WTC11 (cell line): ENCODE measurements around the gene ZDHHC8. TPM values are rescaled to one million over a fixed set of nuclear protein-coding genes. Genes with fewer than 3 reads are reported as not detected.

Source experiments
- ATAC-seq: fragments of 200-7000 bp; cut with Tn5 transposase; 2 replicates; pipeline ENCODE4 v1.10.0; 2021; ENCODE audit warnings: mild to moderate bottlenecking, moderate library complexity
- CTCF ChIA-PET: fragments of 300-600 bp; sonication (Branson Sonifier 250); formaldehyde crosslinking; loops from one replicate; lab custom pipeline; 2021; ENCODE audit warnings: antibody characterized with exemption; lab: Charles Lee
- POLR2A ChIA-PET: fragments of 350-600 bp; sonication (Branson Sonifier 250); formaldehyde crosslinking; loops from one replicate; lab custom pipeline; 2021; ENCODE audit warnings: antibody characterized with exemption; lab: Charles Lee
- DNase-seq: peaks from one replicate; pipeline ENCODE4 v3.0.0; 2021; ENCODE audit warnings: low spot score
- H3K27ac Mint-ChIP-seq: 2 replicates; pipeline ENCODE4 v1.8.0; 2021; ENCODE audit warnings: mixed read lengths
- H3K27me3 Mint-ChIP-seq: 2 replicates; pipeline ENCODE4 v1.8.0; 2021; ENCODE audit warnings: low read depth, mild to moderate bottlenecking, moderate library complexity, mixed read lengths
- H3K36me3 Mint-ChIP-seq: 2 replicates; pipeline ENCODE4 v1.8.0; 2021; ENCODE audit warnings: mixed read lengths
- H3K4me1 Mint-ChIP-seq: 2 replicates; pipeline ENCODE4 v1.8.0; 2022; ENCODE audit warnings: mixed read lengths
- H3K4me3 Mint-ChIP-seq: 2 replicates; pipeline ENCODE4 v1.8.0; 2021; ENCODE audit warnings: mild to moderate bottlenecking, moderate library complexity, mixed read lengths
- H3K9me3 Mint-ChIP-seq: 2 replicates; pipeline ENCODE4 v1.8.0; 2021; ENCODE audit warnings: mixed read lengths
- CBFB ChIP-seq: sonication (generic); formaldehyde crosslinking; IDR thresholded peaks from 2 replicates; pipeline ENCODE4 v1.8.1; 2022; ENCODE audit warnings: mild to moderate bottlenecking, low read depth, missing genetic modification reagents
- CREB1 ChIP-seq: sonication (generic); formaldehyde crosslinking; IDR thresholded peaks from 2 replicates; pipeline ENCODE4 v1.8.0; 2023; ENCODE audit warnings: mild to moderate bottlenecking, missing genetic modification reagents
- CREM ChIP-seq: sonication (generic); formaldehyde crosslinking; IDR thresholded peaks from 2 replicates; pipeline ENCODE4 v1.8.1; 2022; ENCODE audit warnings: mild to moderate bottlenecking, missing genetic modification reagents, moderate library complexity
- EMX1 ChIP-seq: fragments of 250-450 bp; sonication (Bioruptor Pico); IDR thresholded peaks from 2 replicates; pipeline ENCODE4 v1.8.0; 2021; ENCODE audit warnings: mild to moderate bottlenecking
- ESRRA ChIP-seq: sonication (generic); formaldehyde crosslinking; IDR thresholded peaks from 2 replicates; pipeline ENCODE4 v1.8.1; 2022; ENCODE audit warnings: mild to moderate bottlenecking, missing genetic modification reagents, borderline replicate concordance
- ETV6 ChIP-seq: sonication (generic); formaldehyde crosslinking; IDR thresholded peaks from 2 replicates; pipeline ENCODE4 v1.8.1; 2022; ENCODE audit warnings: mild to moderate bottlenecking, missing genetic modification reagents
- GRHL2 ChIP-seq: fragments of 250-450 bp; sonication (Bioruptor Pico); IDR thresholded peaks from 2 replicates; pipeline ENCODE4 v1.8.0; 2022; ENCODE audit warnings: mild to moderate bottlenecking, moderate library complexity; ENCODE audit not compliant: insufficient replicate concordance, severe bottlenecking
- IRF2 ChIP-seq: sonication (generic); formaldehyde crosslinking; IDR thresholded peaks from 2 replicates; pipeline ENCODE4 v1.8.0; 2022; ENCODE audit warnings: low read depth, missing genetic modification reagents, borderline replicate concordance
- JAZF1 ChIP-seq: fragments of 250-450 bp; sonication (Bioruptor Pico); IDR thresholded peaks from 2 replicates; pipeline ENCODE4 v1.9.0; 2021; ENCODE audit warnings: moderate library complexity, mild to moderate bottlenecking, inconsistent platforms
- JUN ChIP-seq: sonication (generic); formaldehyde crosslinking; IDR thresholded peaks from 2 replicates; pipeline ENCODE4 v1.8.0; 2023; ENCODE audit warnings: mild to moderate bottlenecking, missing genetic modification reagents
- MYBL2 ChIP-seq: sonication (generic); formaldehyde crosslinking; IDR thresholded peaks from 2 replicates; pipeline ENCODE4 v1.8.1; 2023; ENCODE audit warnings: mild to moderate bottlenecking, moderate library complexity, missing genetic modification reagents
- NFE2L1 ChIP-seq: sonication (generic); formaldehyde crosslinking; IDR thresholded peaks from 2 replicates; pipeline ENCODE4 v1.8.1; 2023; ENCODE audit warnings: missing genetic modification reagents
- NR1H2 ChIP-seq: sonication (generic); formaldehyde crosslinking; IDR thresholded peaks from 2 replicates; pipeline ENCODE4 v1.9.0; 2021; ENCODE audit warnings: mild to moderate bottlenecking, moderate library complexity, missing genetic modification reagents
- NR3C1 ChIP-seq: sonication (generic); formaldehyde crosslinking; conservative IDR thresholded peaks from 2 replicates; pipeline ENCODE4 v1.8.1; 2023; ENCODE audit warnings: low read depth, mild to moderate bottlenecking, missing genetic modification reagents
- OVOL2 ChIP-seq: fragments of 250-450 bp; sonication (Bioruptor Pico); IDR thresholded peaks from 2 replicates; pipeline ENCODE4 v1.9.0; 2021; ENCODE audit warnings: mild to moderate bottlenecking, borderline replicate concordance
- TCF7 ChIP-seq: sonication (generic); formaldehyde crosslinking; IDR thresholded peaks from 2 replicates; pipeline ENCODE4 v1.8.0; 2022; ENCODE audit warnings: mild to moderate bottlenecking, low read depth, missing genetic modification reagents, moderate library complexity
- TP53 ChIP-seq: sonication (generic); formaldehyde crosslinking; IDR thresholded peaks from 2 replicates; pipeline ENCODE4 v1.8.1; 2023; ENCODE audit warnings: mild to moderate bottlenecking, missing genetic modification reagents
- ZNF138 ChIP-seq: sonication (generic); formaldehyde crosslinking; conservative IDR thresholded peaks from 2 replicates; pipeline ENCODE4 v1.8.1; 2022; ENCODE audit warnings: mild to moderate bottlenecking, moderate library complexity, missing genetic modification reagents
- ZNF396 ChIP-seq: fragments of 250-450 bp; sonication (Bioruptor Pico); IDR thresholded peaks from 2 replicates; pipeline ENCODE4 v1.8.0; 2021; ENCODE audit warnings: mild to moderate bottlenecking, moderate library complexity, borderline replicate concordance
- total RNA-seq: library from RNA; stranded (reverse); gene quantifications from 3 replicates; pipeline ENCODE4 v1.2.3, GENCODE V29; 2021
- TF ChIP-seq, protein P1 (sequence below): fragments of 250-450 bp; sonication (Bioruptor Pico); IDR thresholded peaks from 2 replicates; pipeline ENCODE4 v1.9.0; 2021; ENCODE audit warnings: mild to moderate bottlenecking
- TF ChIP-seq, protein P2 (sequence below): sonication (generic); formaldehyde crosslinking; conservative IDR thresholded peaks from 2 replicates; pipeline ENCODE4 v1.8.1; 2023; ENCODE audit warnings: mild to moderate bottlenecking, low read depth, missing genetic modification reagents, moderate library complexity
- TF ChIP-seq, protein P3 (sequence below): sonication (generic); formaldehyde crosslinking; IDR thresholded peaks from 2 replicates; pipeline ENCODE4 v1.8.0; 2022; ENCODE audit warnings: mild to moderate bottlenecking, missing genetic modification reagents
- TF ChIP-seq, protein P4 (sequence below): sonication (generic); formaldehyde crosslinking; IDR thresholded peaks from 2 replicates; pipeline ENCODE4 v1.8.1; 2022; ENCODE audit warnings: low read depth, missing genetic modification reagents, borderline replicate concordance
- TF ChIP-seq, protein P5 (sequence below): sonication (generic); formaldehyde crosslinking; IDR thresholded peaks from 2 replicates; pipeline ENCODE4 v1.8.1; 2022; ENCODE audit warnings: mild to moderate bottlenecking, missing genetic modification reagents, moderate library complexity, borderline replicate concordance
- TF ChIP-seq, protein P6 (sequence below): sonication (generic); formaldehyde crosslinking; IDR thresholded peaks from 2 replicates; pipeline ENCODE4 v1.8.0; 2022; ENCODE audit warnings: mild to moderate bottlenecking, missing genetic modification reagents

Gene ZDHHC8
- total RNA-seq, 1 experiment from 2014 or later, result 79.7 TPM

DNA sequence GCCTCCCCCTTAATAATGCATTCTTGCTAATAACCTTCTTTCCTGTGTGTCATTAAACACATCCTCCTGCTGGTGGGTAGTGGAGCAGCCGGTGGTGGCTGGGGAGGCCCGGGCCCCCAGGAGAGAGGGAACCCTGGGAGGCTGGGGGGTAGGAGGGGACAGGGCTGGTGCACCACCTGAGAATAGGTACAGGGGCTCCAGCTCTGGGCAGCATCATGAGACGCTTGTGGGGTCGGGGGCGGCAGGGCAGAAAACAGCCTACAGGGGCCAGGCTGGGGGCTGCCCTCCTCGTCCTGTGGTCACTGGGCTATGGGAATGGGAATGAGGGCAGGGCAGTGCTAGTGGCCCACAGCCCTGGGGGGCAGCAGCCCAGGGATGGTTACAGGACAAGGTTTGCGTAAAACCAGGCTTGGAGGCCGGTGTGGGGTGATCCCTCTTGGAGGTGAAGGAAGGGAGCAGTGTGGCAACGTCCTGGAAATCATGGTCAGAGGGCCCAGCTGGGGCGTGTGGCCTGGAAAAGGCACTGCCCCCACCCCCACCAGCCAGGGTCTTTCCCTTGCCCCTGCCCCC, 37.7 kb downstream of the ZDHHC8 start (continued):
- TF ChIP-seq, protein P1, sequence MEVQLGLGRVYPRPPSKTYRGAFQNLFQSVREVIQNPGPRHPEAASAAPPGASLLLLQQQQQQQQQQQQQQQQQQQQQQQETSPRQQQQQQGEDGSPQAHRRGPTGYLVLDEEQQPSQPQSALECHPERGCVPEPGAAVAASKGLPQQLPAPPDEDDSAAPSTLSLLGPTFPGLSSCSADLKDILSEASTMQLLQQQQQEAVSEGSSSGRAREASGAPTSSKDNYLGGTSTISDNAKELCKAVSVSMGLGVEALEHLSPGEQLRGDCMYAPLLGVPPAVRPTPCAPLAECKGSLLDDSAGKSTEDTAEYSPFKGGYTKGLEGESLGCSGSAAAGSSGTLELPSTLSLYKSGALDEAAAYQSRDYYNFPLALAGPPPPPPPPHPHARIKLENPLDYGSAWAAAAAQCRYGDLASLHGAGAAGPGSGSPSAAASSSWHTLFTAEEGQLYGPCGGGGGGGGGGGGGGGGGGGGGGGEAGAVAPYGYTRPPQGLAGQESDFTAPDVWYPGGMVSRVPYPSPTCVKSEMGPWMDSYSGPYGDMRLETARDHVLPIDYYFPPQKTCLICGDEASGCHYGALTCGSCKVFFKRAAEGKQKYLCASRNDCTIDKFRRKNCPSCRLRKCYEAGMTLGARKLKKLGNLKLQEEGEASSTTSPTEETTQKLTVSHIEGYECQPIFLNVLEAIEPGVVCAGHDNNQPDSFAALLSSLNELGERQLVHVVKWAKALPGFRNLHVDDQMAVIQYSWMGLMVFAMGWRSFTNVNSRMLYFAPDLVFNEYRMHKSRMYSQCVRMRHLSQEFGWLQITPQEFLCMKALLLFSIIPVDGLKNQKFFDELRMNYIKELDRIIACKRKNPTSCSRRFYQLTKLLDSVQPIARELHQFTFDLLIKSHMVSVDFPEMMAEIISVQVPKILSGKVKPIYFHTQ (CRISPR knock-in tag), result no peak
- TF ChIP-seq NR1H2 (CRISPR knock-in tag) (no peak), MYBL2 (CRISPR knock-in tag) (no peak), ZNF138 (no peak), ESRRA (no peak), CREM (CRISPR knock-in tag) (no peak), NFE2L1 (CRISPR knock-in tag) (no peak), ETV6 (CRISPR knock-in tag) (no peak), IRF2 (CRISPR knock-in tag) (no peak), CBFB (CRISPR knock-in tag) (no peak), JAZF1 (CRISPR knock-in tag) (no peak), EMX1 (CRISPR knock-in tag) (no peak), OVOL2 (CRISPR knock-in tag) (no peak)
- TF ChIP-seq, protein P2, sequence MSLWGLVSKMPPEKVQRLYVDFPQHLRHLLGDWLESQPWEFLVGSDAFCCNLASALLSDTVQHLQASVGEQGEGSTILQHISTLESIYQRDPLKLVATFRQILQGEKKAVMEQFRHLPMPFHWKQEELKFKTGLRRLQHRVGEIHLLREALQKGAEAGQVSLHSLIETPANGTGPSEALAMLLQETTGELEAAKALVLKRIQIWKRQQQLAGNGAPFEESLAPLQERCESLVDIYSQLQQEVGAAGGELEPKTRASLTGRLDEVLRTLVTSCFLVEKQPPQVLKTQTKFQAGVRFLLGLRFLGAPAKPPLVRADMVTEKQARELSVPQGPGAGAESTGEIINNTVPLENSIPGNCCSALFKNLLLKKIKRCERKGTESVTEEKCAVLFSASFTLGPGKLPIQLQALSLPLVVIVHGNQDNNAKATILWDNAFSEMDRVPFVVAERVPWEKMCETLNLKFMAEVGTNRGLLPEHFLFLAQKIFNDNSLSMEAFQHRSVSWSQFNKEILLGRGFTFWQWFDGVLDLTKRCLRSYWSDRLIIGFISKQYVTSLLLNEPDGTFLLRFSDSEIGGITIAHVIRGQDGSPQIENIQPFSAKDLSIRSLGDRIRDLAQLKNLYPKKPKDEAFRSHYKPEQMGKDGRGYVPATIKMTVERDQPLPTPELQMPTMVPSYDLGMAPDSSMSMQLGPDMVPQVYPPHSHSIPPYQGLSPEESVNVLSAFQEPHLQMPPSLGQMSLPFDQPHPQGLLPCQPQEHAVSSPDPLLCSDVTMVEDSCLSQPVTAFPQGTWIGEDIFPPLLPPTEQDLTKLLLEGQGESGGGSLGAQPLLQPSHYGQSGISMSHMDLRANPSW (CRISPR knock-in tag), result no peak
- TF ChIP-seq, all 79 proteins: peak for 0

DNA sequence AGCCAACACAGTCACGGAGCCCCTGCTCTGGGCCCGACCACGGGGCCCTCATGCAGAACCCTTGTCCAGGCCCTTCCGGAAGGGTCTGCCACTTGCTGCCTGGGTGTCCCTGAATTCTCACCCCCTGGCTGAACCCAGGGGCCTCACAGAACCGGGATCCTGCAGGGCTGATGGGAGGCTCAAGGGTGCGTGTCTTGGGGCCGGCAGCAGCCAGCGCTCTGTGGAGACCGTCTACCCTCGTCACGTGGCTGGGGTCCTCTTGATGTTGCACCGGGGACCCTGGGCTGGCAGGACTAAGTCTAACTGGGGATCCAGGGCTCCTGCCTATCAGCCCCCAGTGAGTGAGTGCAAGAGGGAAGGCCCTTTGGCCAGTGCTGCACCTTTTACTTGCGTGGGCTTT, 38.6 kb downstream of the ZDHHC8 start:
- ATAC-seq (no peak), DNase-seq (no peak)
- Mint-ChIP-seq H3K27ac (0 out of 2 replicates have a peak overlapping the region, but pooled peaks have one; percentile 23), H3K4me3 (no peak overlapping the region), H3K27me3 (no peaks in the 10 kb centered on the region), H3K9me3 (no peaks in the 10 kb centered on the region), H3K36me3 (no peaks in the 10 kb centered on the region), H3K4me1 (no peaks in the 10 kb centered on the region)
- CTCF ChIA-PET, result interaction anchor here (1.2 to 1.4 kb wide), 2 partner anchors 13 to 69 kb away, joined by 3 read pairs; no protein-coding TSS in a partner anchor
- POLR2A ChIA-PET, result no interaction called here
- TF ChIP-seq GRHL2 (CRISPR knock-in tag), result no peak
- TF ChIP-seq, protein P3, sequence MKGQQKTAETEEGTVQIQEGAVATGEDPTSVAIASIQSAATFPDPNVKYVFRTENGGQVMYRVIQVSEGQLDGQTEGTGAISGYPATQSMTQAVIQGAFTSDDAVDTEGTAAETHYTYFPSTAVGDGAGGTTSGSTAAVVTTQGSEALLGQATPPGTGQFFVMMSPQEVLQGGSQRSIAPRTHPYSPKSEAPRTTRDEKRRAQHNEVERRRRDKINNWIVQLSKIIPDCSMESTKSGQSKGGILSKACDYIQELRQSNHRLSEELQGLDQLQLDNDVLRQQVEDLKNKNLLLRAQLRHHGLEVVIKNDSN (CRISPR knock-in tag), result no peak
- TF ChIP-seq, protein P4, sequence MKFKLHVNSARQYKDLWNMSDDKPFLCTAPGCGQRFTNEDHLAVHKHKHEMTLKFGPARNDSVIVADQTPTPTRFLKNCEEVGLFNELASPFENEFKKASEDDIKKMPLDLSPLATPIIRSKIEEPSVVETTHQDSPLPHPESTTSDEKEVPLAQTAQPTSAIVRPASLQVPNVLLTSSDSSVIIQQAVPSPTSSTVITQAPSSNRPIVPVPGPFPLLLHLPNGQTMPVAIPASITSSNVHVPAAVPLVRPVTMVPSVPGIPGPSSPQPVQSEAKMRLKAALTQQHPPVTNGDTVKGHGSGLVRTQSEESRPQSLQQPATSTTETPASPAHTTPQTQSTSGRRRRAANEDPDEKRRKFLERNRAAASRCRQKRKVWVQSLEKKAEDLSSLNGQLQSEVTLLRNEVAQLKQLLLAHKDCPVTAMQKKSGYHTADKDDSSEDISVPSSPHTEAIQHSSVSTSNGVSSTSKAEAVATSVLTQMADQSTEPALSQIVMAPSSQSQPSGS (CRISPR knock-in tag), result no peak
- TF ChIP-seq TP53 (CRISPR knock-in tag), result no peak
- TF ChIP-seq, protein P5, sequence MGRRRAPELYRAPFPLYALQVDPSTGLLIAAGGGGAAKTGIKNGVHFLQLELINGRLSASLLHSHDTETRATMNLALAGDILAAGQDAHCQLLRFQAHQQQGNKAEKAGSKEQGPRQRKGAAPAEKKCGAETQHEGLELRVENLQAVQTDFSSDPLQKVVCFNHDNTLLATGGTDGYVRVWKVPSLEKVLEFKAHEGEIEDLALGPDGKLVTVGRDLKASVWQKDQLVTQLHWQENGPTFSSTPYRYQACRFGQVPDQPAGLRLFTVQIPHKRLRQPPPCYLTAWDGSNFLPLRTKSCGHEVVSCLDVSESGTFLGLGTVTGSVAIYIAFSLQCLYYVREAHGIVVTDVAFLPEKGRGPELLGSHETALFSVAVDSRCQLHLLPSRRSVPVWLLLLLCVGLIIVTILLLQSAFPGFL (CRISPR knock-in tag), result no peak
- no peak for TF ChIP-seq TCF7 (CRISPR knock-in tag)
- no peak for TF ChIP-seq ZNF396 (CRISPR knock-in tag)
- no peak for TF ChIP-seq CREB1
- no peak for TF ChIP-seq NR3C1
- TF ChIP-seq, protein P6, sequence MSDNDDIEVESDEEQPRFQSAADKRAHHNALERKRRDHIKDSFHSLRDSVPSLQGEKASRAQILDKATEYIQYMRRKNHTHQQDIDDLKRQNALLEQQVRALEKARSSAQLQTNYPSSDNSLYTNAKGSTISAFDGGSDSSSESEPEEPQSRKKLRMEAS, result no peak
- TF ChIP-seq JUN, result no peak
